Adrenal gland (tissue), 12 donors: ENCODE measurements around the gene TSPAN4. TPM values are rescaled to one million over a fixed set of nuclear protein-coding genes. Genes with fewer than 3 reads are reported as not detected.

ENCODE experiments used
- DNase-seq, 7 donors: peaks; one replicate each; pipeline ENCODE4 v3.0.0-alpha.2; 2019 to 2020
- H3K27ac ChIP-seq, 5 donors: fragments of 200-600 bp; sonication (generic) in 4 of 5; 1 replicate in 3 of 5; 2 replicates in 2 of 5; pipeline versions ENCODE4 v1.5.1 to v1.8.0; 2016 to 2020; ENCODE audit warnings: mild to moderate bottlenecking in 1 of 5
- H3K27me3 ChIP-seq: fragments of 200-600 bp; 2 replicates; pipeline ENCODE4 v1.8.0; 2021
- H3K36me3 ChIP-seq, 2 donors: fragments of 200-600 bp; replicated peaks in 1 of 2; 1 replicate in 1 of 2; 2 replicates in 1 of 2; pipeline versions ENCODE4 v1.5.1 to v1.8.0; 2018 to 2022
- H3K4me1 ChIP-seq, 2 donors: fragments of 200-600 bp; replicated peaks in 1 of 2; 1 replicate in 1 of 2; 2 replicates in 1 of 2; pipeline versions ENCODE4 v1.5.1 to v1.8.0; 2018 to 2021
- H3K4me3 ChIP-seq, 4 donors: fragments of 200-600 bp; sonication (generic) in 3 of 4; one replicate each; pipeline ENCODE4 v1.5.1; 2016 to 2018
- H3K9me3 ChIP-seq, 3 donors: fragments of 200-600 bp; sonication (generic) in 1 of 3; replicated peaks in 1 of 3; 1 replicate in 2 of 3; 2 replicates in 1 of 3; pipeline versions ENCODE4 v1.5.1 to v1.8.0; 2016 to 2021
- CTCF ChIP-seq, 6 experiments: fragments of 450-650 bp in 4 of 6; fragments of 200-600 bp in 2 of 6; sonication (generic) in 1 of 6; IDR thresholded peaks; 1 replicate in 5 of 6; 2 replicates in 1 of 6; pipeline versions ENCODE4 v1.5.1 to v1.8.0; 2016 to 2021; ENCODE audit warnings: antibody characterized with exemption in 6 of 6, mild to moderate bottlenecking in 2 of 6, moderate library complexity in 1 of 6
- POLR2A ChIP-seq, 2 donors: fragments of 450-650 bp; IDR thresholded peaks; one replicate each; pipeline ENCODE4 v1.6.1; 2017; ENCODE audit warnings: antibody characterized with exemption in 2 of 2, mild to moderate bottlenecking in 2 of 2, moderate library complexity in 1 of 2
- WGBS, 4 donors: extraction: QIAGEN DNeasy Blood & Tissue Kit in 2 of 4; methylation state at CpG; one replicate each; pipeline versions ENCODE4 v1.1.5 to v1.1.7; 2013 to 2017; 5-methylcytosine and 5-hydroxymethylcytosine counted together
- intact Hi-C, 2 donors: fragments of 100-400 bp; cut with DNase I; formaldehyde crosslinking; loops; one replicate each; pipeline versions ENCODE4 v1.14.1 to v1.15.0; 2022 to 2023
- polyA plus RNA-seq, 3 donors: library from polyadenylated mRNA; stranded (reverse); fragments of 200-250 nt in 2 of 3; fragments of 350-450 nt in 1 of 3; fragmentation: Illumina TruSeq in 1 of 3; extraction: RNeasy Lipid Tissue Mini Kit (QIAGEN cat#74804) in 1 of 3; gene quantifications; one replicate each; pipeline ENCODE4 v1.2.3, GENCODE V29; 2013 to 2014
- total RNA-seq, 9 donors: library from RNA; depleted of rRNA in 4 of 9; stranded (reverse); fragments of >200 nt in 4 of 9; fragments of 120-200 nt in 1 of 9; fragmentation: NEBNext Ultra II Directional in 1 of 9; extraction: Animal tissue kit (Norgen Biotek cat#: 25700) in 1 of 9; gene quantifications; one replicate each; pipeline versions ENCODE4 v1.1.0 to v1.2.4, GENCODE V29; 2013 to 2023
- donor health status: healthy with polysubstance abuse.
- donor health status: Bipolar disorder and iron deficiency.
- donor health status: DM: yes; HTN: yes; CAD: no.
- donor health status: DM: no; HTN: no; CAD: no.
- donor health status: DM: no; HTN: no; CAD: no.
- donor health status: DM: yes; HTN: yes; CAD: no.

The TSPAN4 gene
- total and polyA plus RNA-seq, 12 donors = 5.2 to 207 (median 53.5) TPM

- DNase-seq = no peak
- Histone ChIP-seq H3K27ac (no peak overlapping the region), H3K9me3 (no peaks in the 10 kb centered on the region), H3K36me3 (peaks cover 0 to 4% of the 10 kb centered on the region in 2 donors), H3K4me1 (no peaks in the 10 kb centered on the region), H3K4me3 (no peak overlapping the region), H3K27me3 (no peaks in the 10 kb centered on the region)
- TF ChIP-seq CTCF (IDR thresholded peaks at IDR 0.05) (no peak), POLR2A (IDR thresholded peaks at IDR 0.05) (no peak)
- 83 to 91% (median 88%) methylated on average over 6 to 12 of the region's 12 CpGs for WGBS, 4 donors
- intact Hi-C loops = no loop called here
Measured at GRCh38 chr11:868802-869201, 26.1 kb downstream of the TSPAN4 start.

- Histone ChIP-seq H3K4me1 (no peaks in the 10 kb centered on the region), H3K9me3 (no peaks in the 10 kb centered on the region), H3K27ac (no peak overlapping the region), H3K27me3 (no peaks in the 10 kb centered on the region), H3K36me3 (peaks cover 0 to 4% of the 10 kb centered on the region in 2 donors), H3K4me3 (no peak overlapping the region)
- 87 to 89% (median 88%) methylated on average over 3 to 25 of the region's 25 CpGs; no CpG with 5 or more reads in 1 of the 4 donors for WGBS, 4 donors
- no peak for DNase-seq
- intact Hi-C loops = no loop called here
- TF ChIP-seq POLR2A (IDR thresholded peaks at IDR 0.05) (no peak), CTCF (IDR thresholded peaks at IDR 0.05) (no peak)
Measured at GRCh38 chr11:869399-870126, 26.9 kb downstream of the TSPAN4 start.

- WGBS, 4 donors = 65 to 100% (median 73%) methylated on average over 1 to 8 of the region's 8 CpGs
- peaks cover 0 to 4% of the 10 kb centered on the region in 2 donors for H3K36me3 ChIP-seq
- TF ChIP-seq POLR2A (IDR thresholded peaks at IDR 0.05) (no peak), CTCF (IDR thresholded peaks at IDR 0.05) (no peak)
- intact Hi-C loops = no loop called here
- DNase-seq = no peak
- H3K27me3 ChIP-seq = no peaks in the 10 kb centered on the region
- H3K9me3 ChIP-seq = no peaks in the 10 kb centered on the region
- no peak overlapping the region for H3K27ac ChIP-seq
- no peak overlapping the region for H3K4me3 ChIP-seq
- no peaks in the 10 kb centered on the region for H3K4me1 ChIP-seq
Measured at GRCh38 chr11:870127-870413, 27.4 kb downstream of the TSPAN4 start.

- Histone ChIP-seq H3K36me3 (peaks cover 0 to 4% of the 10 kb centered on the region in 2 donors), H3K9me3 (no peaks in the 10 kb centered on the region), H3K4me1 (no peaks in the 10 kb centered on the region), H3K4me3 (no peak overlapping the region), H3K27me3 (no peaks in the 10 kb centered on the region), H3K27ac (no peak overlapping the region)
- TF ChIP-seq CTCF (IDR thresholded peaks at IDR 0.05) (no peak), POLR2A (IDR thresholded peaks at IDR 0.05) (no peak)
- intact Hi-C loops = no loop called here
- DNase-seq = no peak
- WGBS, 4 donors = 86 to 100% (median 91%) methylated on average over 3 to 8 of the region's 8 CpGs
Measured at GRCh38 chr11:870418-870817, 27.8 kb downstream of the TSPAN4 start.
